ENCODE results near the gene ITPR1.
A peak's percentile ranks its signal among the peaks of the same experiment; 100 is the strongest.

Gene ITPR1

DNA sequence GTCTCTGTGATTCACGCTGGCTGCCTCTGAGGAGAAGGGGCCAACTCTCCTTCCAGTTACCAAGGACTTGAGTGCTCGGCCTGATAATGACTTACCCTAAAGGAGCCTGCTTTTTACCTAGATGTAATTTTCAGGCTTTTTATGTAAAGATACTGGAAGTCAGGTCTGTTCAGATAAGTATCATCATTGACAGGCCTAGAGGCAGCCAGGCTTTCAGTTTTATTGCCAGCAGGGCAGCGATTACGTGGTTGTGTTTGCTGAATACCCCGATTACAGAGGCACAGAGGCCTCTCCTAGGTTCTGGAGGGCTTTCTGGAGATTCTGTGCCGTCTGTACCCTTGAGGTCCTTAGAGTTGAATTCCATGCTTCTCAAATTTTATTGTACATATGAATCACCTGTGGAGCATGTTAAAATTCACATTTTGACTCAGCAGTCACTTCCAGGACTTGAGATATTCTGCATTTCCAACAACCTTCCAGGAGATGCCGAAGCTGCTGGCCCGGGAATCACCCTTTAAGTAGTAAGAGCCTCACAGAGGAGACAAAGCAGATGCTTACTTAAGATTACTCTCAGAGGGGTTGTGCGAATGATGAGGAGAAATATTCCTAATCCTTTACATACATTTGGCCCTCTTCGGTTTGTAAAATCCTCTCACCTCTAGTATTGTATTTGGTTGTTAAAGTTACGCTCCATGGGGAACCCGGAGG lies 326.0 kb downstream of the ITPR1 start:
- no peak for DNase-seq

DNA sequence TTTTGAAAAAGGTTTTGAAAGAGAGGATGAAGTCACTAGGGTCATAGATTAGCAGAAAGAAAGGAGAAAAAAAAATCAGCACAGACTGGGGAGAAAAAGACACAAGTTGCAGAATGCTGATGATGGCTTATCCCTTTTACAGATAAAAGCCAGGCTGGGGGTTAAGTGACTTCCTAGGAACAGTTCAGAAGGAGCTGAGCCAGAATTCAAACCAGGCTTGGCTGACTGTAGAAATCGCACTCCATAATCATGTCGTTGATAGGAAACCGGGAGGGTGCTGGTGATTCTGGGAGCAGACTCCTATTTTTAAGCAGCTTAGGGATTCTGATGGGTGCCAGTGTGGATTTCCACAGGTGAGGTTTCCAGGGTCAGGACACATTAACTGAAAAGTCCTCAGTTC lies 326.6 kb downstream of the ITPR1 start:
- DNase-seq: no peak

GRCh38 chr3:4820296-4821121 lies 327.4 kb downstream of the ITPR1 start:
- DNase-seq: no peak

DNA sequence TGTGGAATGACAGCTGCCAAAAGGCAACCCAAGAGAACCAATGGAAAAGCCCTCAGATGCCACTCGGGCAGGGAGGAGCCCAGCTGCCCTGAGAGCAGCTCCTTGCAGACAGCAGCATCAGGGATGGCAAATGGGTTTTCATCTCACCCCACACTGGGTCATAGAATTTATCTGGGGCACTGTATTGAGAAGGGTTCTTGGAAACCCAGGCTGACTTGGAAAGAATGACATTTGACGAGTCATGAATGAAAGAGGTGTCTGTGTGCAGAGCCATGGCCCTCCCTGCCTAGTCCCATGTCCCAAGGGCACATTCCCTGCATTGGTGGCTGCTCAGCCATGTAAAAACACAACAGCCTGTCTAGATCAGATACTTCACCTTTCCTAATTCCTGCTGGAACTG lies 328.2 kb downstream of the ITPR1 start:
- no peak for DNase-seq

- DNase-seq: no peak
These were observed 328.8 kb downstream of the ITPR1 start for GRCh38 chr3:4821975-4822374.

GRCh38 chr3:4822568-4822967 lies 329.4 kb downstream of the ITPR1 start:
- DNase-seq: no peak

GRCh38 chr3:4823385-4823784 lies 330.2 kb downstream of the ITPR1 start:
- DNase-seq: no peak

DNA sequence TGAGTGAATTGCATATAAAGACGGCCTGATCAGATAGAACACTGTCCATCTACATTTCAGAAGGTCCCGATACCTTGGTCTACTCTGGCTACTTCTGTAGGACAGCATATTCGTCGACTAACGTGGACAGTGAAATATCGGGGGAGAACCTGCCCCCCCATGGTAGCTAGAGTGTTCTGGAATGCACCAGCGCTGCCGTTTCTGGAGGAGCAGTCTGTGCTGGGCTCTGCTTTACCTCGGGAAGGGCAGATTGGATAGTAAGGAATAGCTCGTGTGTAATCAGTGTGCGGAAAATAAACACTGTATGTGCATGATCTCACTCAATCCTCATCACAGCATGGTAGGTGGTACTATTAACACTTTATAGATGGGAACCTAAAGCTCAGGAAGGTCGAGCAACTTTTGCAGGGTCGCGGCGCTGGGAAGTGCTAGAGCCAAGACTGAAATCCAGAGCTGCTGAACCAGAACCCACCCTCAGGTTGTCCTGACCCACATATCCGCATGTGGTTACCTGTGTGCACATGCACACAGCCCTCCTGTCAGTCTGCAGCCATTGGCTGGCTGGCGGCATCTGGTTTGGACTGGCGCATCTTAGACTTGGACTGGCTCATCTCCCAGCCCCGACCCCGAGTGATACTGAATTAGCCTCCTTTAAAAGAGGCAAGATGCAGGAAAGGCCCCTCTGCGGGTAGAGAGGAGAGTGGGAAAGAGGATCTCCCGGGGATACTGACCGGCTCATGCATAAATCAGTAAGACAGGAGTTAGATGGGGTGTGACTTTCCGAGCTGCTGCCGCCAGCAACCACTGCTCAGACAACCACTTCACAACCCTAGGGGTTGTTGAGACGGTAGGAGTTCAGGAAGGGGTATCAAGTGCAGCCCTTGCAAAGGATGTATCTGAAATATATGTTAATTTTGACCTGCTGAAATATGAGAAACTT lies 331.1 kb downstream of the ITPR1 start:
- DNase-seq: peak; percentile 55

- peak; percentile 94 for DNase-seq
These were observed 331.8 kb downstream of the ITPR1 start for GRCh38 chr3:4824926-4825325.

DNA sequence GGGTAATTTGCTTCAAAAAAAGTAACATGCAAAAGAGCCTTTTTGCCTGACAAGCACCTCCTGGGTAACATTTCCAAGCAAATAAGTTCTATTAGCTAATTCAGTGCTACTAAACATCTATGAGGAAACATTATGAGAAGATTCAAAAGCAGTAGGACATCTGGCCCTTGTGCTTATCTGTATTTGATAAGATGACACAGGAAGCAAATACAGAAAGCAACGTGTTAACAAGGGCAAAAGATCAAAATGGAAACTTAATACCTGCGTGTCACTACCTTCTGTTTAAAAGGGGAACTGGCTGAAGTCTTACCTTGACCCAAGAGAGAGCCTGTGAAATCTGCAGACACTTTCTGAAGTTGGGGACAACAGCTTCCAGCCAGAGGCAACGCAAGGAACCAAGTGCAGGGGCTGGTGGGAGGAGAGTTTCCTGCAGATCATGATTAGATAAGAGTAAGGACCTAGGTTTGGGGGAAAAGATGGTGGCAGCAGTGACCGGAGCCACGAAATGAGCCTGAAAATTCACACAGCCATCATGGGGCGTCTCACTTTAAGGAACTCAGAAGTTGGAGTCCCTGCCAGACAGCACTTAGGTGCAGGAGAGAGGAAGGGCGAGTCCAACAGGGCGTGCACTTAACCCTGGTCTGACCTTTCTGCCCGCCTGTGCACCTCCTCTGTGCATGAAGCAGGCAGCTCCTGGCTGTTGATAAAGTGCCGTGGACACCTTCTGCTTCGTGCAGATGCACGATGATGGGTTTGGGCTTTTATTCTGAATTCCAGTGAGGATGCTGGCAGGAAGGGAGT lies 332.5 kb downstream of the ITPR1 start:
- no peak for DNase-seq

- no peak for DNase-seq
These were observed 333.3 kb downstream of the ITPR1 start for GRCh38 chr3:4826237-4827100.

DNA sequence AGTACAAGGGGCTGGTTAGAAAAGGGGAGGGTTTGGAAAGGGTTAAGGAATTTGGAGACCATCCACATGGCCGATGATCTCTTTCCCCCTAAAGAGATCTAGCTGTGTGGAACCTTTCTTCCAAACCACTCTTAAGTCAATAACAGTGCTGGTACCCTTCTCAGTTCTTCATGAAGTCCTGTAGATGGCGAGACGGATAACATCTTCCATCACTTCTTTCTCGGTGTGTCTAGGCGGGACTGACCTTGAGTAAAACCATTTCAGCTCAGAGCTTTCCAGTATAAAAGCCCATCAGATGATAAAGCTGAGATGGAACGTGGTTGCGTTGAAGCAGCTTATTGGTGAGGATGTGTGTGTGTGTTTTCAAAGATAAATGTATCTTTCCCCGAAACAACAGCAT lies 334.6 kb downstream of the ITPR1 start:
- DNase-seq: no peak

GRCh38 chr3:4828279-4829030 lies 335.3 kb downstream of the ITPR1 start:
- DNase-seq: peak; percentile 91

DNA sequence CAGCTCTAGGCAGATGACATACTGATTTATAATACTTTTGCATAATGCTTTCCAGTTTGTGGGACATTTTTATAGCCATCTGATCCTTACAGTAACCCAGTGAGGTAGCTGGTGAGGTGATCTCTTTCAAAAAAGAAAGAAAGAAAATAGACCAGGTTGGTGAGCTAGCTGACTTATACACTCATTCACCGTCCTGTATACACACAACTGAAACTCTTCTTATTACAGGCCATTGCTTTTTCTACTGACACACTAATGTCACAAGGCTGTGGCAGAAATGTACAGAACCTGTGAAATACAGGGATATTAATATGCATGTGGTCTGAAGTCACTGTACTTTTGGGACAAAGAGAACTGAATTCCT lies 335.9 kb downstream of the ITPR1 start:
- no peak for DNase-seq

DNA sequence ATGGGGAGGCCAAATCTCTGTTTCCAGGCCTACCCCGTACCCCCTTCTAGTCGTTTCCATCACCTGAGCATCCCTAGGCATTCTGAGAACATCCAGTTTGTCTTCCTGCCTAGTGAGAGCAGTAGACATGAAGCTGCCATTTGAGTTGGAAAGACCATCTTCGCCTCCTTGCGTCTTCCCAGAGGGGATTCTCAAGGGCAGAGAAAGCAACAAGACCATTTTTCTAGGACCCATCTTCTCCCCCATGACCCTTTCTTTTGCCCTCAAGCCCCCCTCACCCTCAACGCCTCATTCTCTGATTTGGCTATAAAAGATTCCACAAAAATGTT lies 337.4 kb downstream of the ITPR1 start:
- no peak for DNase-seq

DNA sequence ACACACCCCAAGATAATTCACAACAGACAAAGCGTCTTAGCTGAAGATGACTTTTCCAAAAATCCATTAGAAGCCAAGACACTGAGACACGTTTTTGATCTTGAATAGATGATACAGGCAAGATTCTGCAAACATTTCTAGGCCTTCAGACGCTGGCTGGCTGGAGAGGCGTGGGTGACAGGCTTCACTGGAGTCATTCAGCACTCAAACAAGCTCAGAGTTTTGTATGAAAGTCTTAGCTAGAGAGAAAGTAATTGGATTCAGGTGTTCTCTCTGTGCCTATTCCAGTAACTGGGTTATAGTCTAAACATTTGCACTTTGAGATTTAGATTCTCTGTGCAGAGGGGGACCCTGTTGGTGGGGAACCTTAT lies 338.4 kb downstream of the ITPR1 start:
- DNase-seq: no peak

DNA sequence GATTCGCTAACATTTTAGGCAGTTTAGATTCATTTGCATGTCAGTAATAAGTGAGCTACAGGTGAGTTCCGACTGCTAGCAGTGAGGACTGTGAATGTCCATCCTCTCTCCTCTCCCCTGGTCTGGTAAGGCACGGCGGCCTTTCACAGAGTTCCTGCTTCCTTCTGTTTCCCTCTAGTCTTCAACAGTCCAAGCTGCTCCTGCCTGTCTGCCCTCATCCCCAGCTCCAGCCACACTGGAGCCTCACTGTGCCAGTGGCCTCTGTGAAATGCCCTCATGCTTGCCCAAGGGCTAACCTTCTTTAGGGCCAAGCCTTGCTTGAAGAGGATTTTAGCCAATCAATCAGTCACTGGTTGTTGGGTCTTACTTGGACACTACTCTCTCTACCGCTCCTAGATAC lies 340.3 kb downstream of the ITPR1 start:
- no peak for DNase-seq

DNA sequence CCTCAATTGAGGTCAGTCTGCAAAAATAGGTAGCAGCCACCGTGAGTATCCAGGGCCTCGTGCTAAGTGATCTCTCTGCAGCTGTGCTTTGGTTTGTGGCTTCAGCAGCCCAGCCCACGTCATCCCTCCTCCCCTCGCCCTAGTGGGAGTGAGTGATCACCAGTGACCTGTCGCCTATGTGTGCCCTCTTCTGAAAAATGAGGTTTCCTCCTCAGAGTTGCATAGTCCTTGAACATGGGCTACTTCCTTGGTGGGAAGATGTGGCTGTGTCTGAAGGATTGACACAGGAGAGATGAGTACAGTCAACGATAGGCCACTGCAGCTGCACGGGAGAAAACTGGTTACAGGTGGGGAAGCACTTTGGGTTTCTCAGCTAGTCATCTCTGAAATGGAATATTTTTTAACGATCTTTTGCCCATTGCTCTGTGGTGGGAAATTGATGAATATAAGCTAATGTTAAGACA lies 341.3 kb downstream of the ITPR1 start:
- DNase-seq: no peak

DNA sequence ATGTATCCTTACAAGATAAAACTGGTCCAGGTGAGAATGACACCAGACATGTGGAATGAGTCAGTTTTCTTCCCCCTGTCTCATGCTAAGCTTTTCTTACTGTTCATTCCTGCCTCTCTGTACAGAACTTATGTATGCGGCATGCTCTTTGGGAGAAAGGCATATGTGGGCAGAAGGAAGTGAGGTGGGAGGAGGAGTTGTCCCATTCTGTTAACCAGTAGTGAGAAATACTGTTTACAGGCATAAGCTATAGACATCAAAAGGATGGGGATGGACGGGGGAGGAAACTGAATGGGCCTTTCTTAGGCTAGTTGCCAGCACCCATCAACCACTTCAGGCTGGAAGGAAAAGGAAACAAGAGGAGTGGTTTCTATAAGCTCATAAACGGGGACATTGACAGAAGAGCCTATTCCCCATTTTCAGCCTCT lies 342.5 kb downstream of the ITPR1 start:
- DNase-seq: no peak

DNA sequence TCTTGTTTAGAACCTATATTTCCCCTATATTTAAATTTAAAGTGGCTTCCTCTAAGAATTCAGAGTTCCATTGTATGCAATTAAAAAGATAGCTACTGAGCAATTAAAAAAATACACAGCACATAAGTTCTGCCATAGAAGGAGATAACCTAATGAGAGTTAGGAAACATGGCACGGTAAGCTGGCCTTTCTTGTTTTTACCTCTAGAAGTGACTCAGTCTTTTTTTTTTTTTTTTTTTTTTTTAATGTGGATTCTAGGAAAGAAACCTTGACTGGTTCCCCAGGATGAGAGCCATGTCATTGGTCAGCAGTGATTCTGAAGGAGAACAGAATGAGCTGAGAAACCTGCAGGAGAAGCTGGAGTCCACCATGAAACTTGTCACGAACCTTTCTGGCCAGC lies 343.4 kb downstream of the ITPR1 start:
- no peak for DNase-seq
